Tibial nerve (tissue), 4 donors: ENCODE results near the gene PRKCH. TPM values are rescaled to one million over a fixed set of nuclear protein-coding genes. Genes with fewer than 3 reads are reported as not detected.
A peak's percentile ranks its signal among the peaks of the same experiment; 100 is the strongest.

Experiments used
- DNase-seq, 2 donors: peaks; one replicate each; pipeline ENCODE4 v3.0.0-alpha.2; 2019; ENCODE audit warnings: low spot score in 2 of 2
- H3K27ac ChIP-seq, 4 donors: fragments of 200-600 bp; sonication (generic) in 3 of 4; one replicate each; pipeline ENCODE4 v1.5.1; 2017 to 2019; ENCODE audit warnings: mild to moderate bottlenecking in 1 of 4
- H3K27me3 ChIP-seq, 2 donors: fragments of 200-600 bp; sonication (generic) in 1 of 2; one replicate each; pipeline versions ENCODE4 v1.5.1 to v1.6.0; 2017 to 2019
- H3K36me3 ChIP-seq, 3 donors: fragments of 200-600 bp; sonication (generic); one replicate each; pipeline ENCODE4 v1.5.1; 2018 to 2019
- H3K4me1 ChIP-seq, 4 donors: fragments of 200-600 bp; sonication (generic) in 3 of 4; one replicate each; pipeline ENCODE4 v1.5.1; 2017 to 2019
- H3K4me3 ChIP-seq, 4 donors: fragments of 200-600 bp; sonication (generic) in 3 of 4; one replicate each; pipeline ENCODE4 v1.5.1; 2017 to 2019; ENCODE audit warnings: mild to moderate bottlenecking in 1 of 4, moderate library complexity in 1 of 4
- H3K9me3 ChIP-seq, 4 donors: fragments of 200-600 bp; sonication (generic) in 3 of 4; one replicate each; pipeline ENCODE4 v1.5.1; 2017 to 2019
- EP300 ChIP-seq, 2 donors: sonication (generic); formaldehyde crosslinking; IDR thresholded peaks; one replicate each; pipeline ENCODE4 v1.6.1; 2017; ENCODE audit warnings: antibody characterized with exemption in 2 of 2, mild to moderate bottlenecking in 1 of 2
- POLR2A ChIP-seq, 2 donors: fragments of 450-650 bp; IDR thresholded peaks; one replicate each; pipeline ENCODE4 v1.6.1; 2017; ENCODE audit warnings: antibody characterized with exemption in 2 of 2, mild to moderate bottlenecking in 2 of 2, moderate library complexity in 2 of 2
- WGBS, 2 donors: methylation state at CpG; one replicate each; pipeline ENCODE4 v1.1.5; 2018; 5-methylcytosine and 5-hydroxymethylcytosine counted together
- total RNA-seq, 4 donors: library from RNA; depleted of rRNA; stranded (reverse); fragments of >200 nt; gene quantifications; one replicate each; pipeline ENCODE4 v1.1.0, GENCODE V29; 2016
- TF ChIP-seq, protein P1 (sequence below), 5 experiments: fragments of 200-600 bp in 3 of 5; fragments of 450-650 bp in 2 of 5; sonication (generic) in 3 of 5; IDR thresholded peaks; one replicate each; pipeline ENCODE4 v1.5.1; 2016 to 2019; ENCODE audit warnings: antibody characterized with exemption in 5 of 5, mild to moderate bottlenecking in 3 of 5, moderate library complexity in 2 of 5

Gene PRKCH
- total RNA-seq, 4 donors from 2014 or later, result 26.4 to 33.9 (median 29.2) TPM

DNA sequence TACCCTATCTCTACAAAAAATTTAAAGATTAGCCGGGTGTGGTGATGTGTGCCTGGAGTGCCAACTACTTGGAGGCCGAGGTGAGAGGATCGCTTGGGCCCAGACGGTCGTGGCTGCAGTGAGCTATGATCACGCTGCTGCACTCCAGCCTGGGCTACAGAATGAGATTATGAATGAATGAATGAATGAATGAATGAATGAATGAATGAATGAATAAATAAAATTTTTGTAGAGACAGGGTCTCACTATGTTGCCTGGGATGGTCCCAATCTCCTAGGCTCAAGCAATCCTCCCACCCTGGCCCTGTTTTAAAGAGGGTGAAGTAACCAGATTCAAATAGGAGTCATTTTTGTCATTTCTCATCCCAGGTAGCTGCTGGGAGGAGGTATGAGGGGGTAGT, 197.7 kb downstream of the PRKCH start:
- Histone ChIP-seq H3K4me3 (no peak overlapping the region), H3K27ac (no peak overlapping the region), H3K4me1 (peaks cover 0 to 39% (median 14%) of the 10 kb centered on the region in 4 donors), H3K36me3 (no peaks in the 10 kb centered on the region), H3K9me3 (no peaks in the 10 kb centered on the region), H3K27me3 (no peaks in the 10 kb centered on the region)
- WGBS, 2 donors, result 98 to 99% methylated on average over 6 of the region's 6 CpGs
- TF ChIP-seq EP300 (IDR thresholded peaks at IDR 0.05), result no peak
- TF ChIP-seq, protein P1, sequence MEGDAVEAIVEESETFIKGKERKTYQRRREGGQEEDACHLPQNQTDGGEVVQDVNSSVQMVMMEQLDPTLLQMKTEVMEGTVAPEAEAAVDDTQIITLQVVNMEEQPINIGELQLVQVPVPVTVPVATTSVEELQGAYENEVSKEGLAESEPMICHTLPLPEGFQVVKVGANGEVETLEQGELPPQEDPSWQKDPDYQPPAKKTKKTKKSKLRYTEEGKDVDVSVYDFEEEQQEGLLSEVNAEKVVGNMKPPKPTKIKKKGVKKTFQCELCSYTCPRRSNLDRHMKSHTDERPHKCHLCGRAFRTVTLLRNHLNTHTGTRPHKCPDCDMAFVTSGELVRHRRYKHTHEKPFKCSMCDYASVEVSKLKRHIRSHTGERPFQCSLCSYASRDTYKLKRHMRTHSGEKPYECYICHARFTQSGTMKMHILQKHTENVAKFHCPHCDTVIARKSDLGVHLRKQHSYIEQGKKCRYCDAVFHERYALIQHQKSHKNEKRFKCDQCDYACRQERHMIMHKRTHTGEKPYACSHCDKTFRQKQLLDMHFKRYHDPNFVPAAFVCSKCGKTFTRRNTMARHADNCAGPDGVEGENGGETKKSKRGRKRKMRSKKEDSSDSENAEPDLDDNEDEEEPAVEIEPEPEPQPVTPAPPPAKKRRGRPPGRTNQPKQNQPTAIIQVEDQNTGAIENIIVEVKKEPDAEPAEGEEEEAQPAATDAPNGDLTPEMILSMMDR (IDR thresholded peaks at IDR 0.05), result no peak
- TF ChIP-seq POLR2A (IDR thresholded peaks at IDR 0.05), result no peak
- DNase-seq, result no peak

DNA sequence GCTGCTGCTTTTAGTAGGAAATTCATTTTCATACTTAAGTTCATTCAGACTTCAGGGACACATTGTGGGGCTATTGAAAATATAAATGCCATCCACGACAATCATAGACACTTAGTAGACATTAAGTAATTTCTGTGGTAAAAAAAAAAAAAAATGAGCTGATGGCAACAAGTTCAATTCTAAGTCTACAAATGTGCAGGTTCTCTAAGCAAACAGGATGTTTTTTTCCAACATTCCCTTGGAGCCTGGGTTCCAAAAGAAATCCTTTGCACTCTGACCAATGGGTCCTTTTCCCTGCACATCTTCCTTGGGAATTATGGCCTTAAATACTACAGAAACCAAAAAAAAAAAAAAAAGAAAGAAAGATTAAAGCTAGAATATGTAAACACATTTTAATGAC, 198.4 kb downstream of the PRKCH start:
- Histone ChIP-seq H3K27me3 (no peaks in the 10 kb centered on the region), H3K36me3 (no peaks in the 10 kb centered on the region), H3K4me1 (peaks cover 0 to 46% (median 21%) of the 10 kb centered on the region in 4 donors), H3K27ac (no peak overlapping the region), H3K4me3 (no peak overlapping the region), H3K9me3 (no peaks in the 10 kb centered on the region)
- 77 to 78% methylated on average over 1 of the region's 1 CpG for WGBS, 2 donors
- no peak for DNase-seq
- TF ChIP-seq EP300 (IDR thresholded peaks at IDR 0.05) (no peak), POLR2A (IDR thresholded peaks at IDR 0.05) (no peak)
- TF ChIP-seq, protein P1 (IDR thresholded peaks at IDR 0.05), result no peak

DNA sequence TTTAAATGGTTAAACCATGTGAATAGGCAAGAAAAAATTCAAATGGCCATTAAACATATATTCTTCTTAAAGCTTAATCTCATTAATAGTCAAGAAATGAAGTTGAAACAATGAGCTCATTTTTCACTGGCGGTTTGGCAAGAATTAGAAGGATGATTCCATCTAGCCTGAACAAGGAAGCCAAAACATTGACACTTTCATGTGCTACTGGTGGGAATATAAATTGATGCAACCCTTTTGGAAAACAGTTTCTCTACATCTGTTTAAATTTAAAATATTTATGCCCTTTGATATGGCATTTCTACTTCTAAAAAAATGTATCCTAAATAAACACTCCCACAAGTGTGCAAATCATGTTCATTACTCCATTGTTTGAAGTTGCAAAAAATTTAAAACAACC, 199.2 kb downstream of the PRKCH start:
- no peaks in the 10 kb centered on the region for H3K36me3 ChIP-seq
- H3K9me3 ChIP-seq, result no peaks in the 10 kb centered on the region
- no peak overlapping the region for H3K4me3 ChIP-seq
- peaks cover 0 to 53% (median 26%) of the 10 kb centered on the region in 4 donors for H3K4me1 ChIP-seq
- 36 to 61% methylated on average over 1 of the region's 1 CpG for WGBS, 2 donors
- DNase-seq, result no peak
- TF ChIP-seq, protein P1 (IDR thresholded peaks at IDR 0.05), result no peak
- TF ChIP-seq EP300 (IDR thresholded peaks at IDR 0.05), result no peak
- TF ChIP-seq POLR2A (IDR thresholded peaks at IDR 0.05), result no peak
- H3K27ac ChIP-seq, result no peak overlapping the region
- no peaks in the 10 kb centered on the region for H3K27me3 ChIP-seq

DNA sequence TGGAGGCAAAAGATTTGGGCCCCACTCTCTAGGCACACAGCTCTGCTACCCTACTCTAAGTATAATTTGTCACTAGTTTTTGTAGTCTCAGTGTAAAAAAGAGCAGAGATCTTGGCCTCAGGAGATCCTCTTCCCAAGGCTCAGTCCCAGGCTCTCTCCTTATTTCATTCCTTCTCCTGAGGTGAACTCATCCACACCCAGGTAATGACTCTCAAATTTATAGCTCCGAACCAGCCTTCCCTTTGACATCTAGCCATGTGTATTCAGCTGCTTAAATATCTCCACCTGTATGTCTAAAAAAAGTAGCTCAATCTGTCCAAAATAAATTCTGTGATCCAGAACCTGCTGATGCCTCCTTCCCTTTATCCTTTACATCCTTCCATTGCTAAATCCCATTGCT, 200.4 kb downstream of the PRKCH start:
- H3K4me3 ChIP-seq, result no peak overlapping the region
- H3K36me3 ChIP-seq, result no peaks in the 10 kb centered on the region
- H3K9me3 ChIP-seq, result no peaks in the 10 kb centered on the region
- no peaks in the 10 kb centered on the region for H3K27me3 ChIP-seq
- H3K27ac ChIP-seq, result no peak overlapping the region
- TF ChIP-seq, protein P1 (IDR thresholded peaks at IDR 0.05), result no peak
- TF ChIP-seq EP300 (IDR thresholded peaks at IDR 0.05) (no peak), POLR2A (IDR thresholded peaks at IDR 0.05) (no peak)
- WGBS, 2 donors, result 82 to 86% methylated on average over 1 of the region's 1 CpG
- H3K4me1 ChIP-seq, result peaks cover 0 to 41% (median 27%) of the 10 kb centered on the region in 4 donors
- no peak for DNase-seq

DNA sequence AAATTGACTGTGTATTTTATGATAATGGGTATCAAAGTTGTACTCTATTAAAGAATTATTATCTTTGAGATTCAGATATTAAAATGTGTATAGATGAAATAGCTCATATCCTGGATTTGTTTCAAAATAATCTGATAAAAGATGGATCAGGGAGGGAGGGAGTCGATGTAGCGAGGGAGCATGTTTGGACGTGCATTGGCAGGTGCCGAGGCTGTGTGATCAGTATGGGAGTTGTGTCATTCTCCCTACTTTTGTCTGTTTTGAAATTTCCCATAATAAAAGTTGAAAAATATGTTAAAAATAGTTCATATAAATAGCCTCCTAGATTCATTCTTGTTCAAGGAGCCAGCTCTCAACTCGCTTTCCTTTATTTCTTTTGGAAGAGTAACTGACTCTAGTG, 202.4 kb downstream of the PRKCH start:
- Histone ChIP-seq H3K9me3 (no peaks in the 10 kb centered on the region), H3K27me3 (no peaks in the 10 kb centered on the region), H3K36me3 (no peaks in the 10 kb centered on the region), H3K4me1 (peaks cover 0 to 23% (median 18%) of the 10 kb centered on the region in 4 donors), H3K4me3 (no peak overlapping the region), H3K27ac (peak overlapping the region in 2 of 4 donors; percentile 78 to 79)
- DNase-seq, result no peak
- 42 to 43% methylated on average over 5 of the region's 5 CpGs for WGBS, 2 donors
- TF ChIP-seq, protein P1 (IDR thresholded peaks at IDR 0.05), result no peak
- TF ChIP-seq POLR2A (IDR thresholded peaks at IDR 0.05) (no peak), EP300 (IDR thresholded peaks at IDR 0.05) (no peak)
